Endodermal cell (in vitro differentiated cells): Measurements from ENCODE around the gene OGFR. TPM values are rescaled to one million over a fixed set of nuclear protein-coding genes. Genes with fewer than 3 reads are reported as not detected.

Source experiments
- DNase-seq: peaks from one replicate; pipeline ENCODE4 v3.0.0-alpha.2; 2017
- H3K27ac ChIP-seq: 2 replicates; pipeline ENCODE4 v1.5.1; 2013; ENCODE audit warnings: mild to moderate bottlenecking, low read depth, low read length, moderate library complexity
- H3K27me3 ChIP-seq: 2 replicates; pipeline ENCODE4 v1.6.1; 2013; ENCODE audit warnings: mild to moderate bottlenecking, low read length, moderate library complexity; ENCODE audit not compliant: insufficient read depth, control insufficient read depth, poor library complexity, severe bottlenecking
- H3K36me3 ChIP-seq: 2 replicates; pipeline ENCODE4 v1.7.0; 2013; ENCODE audit warnings: mild to moderate bottlenecking, low read length, moderate library complexity; ENCODE audit not compliant: control insufficient read depth, insufficient read depth
- H3K4me1 ChIP-seq: one replicate; pipeline ENCODE4 v1.7.0; 2013; ENCODE audit warnings: low read length; ENCODE audit not compliant: control insufficient read depth, insufficient read depth
- H3K4me3 ChIP-seq: 2 replicates; pipeline ENCODE4 v1.5.1; 2013; ENCODE audit warnings: mild to moderate bottlenecking, low read length, moderate library complexity
- H3K9ac ChIP-seq: 2 replicates; pipeline ENCODE4 v1.6.1; 2013; ENCODE audit warnings: mild to moderate bottlenecking, low read length, moderate library complexity; ENCODE audit not compliant: poor library complexity, severe bottlenecking; ENCODE audit errors: extremely low read depth
- H3K9me3 ChIP-seq: 2 replicates; pipeline ENCODE4 v1.6.1; 2013; ENCODE audit warnings: mild to moderate bottlenecking, low read length, moderate library complexity; ENCODE audit not compliant: control insufficient read depth
- H3K27ac Mint-ChIP-seq: 2 replicates; pipeline ENCODE4 v1.8.0; 2020; ENCODE audit warnings: mixed read lengths
- H3K27me3 Mint-ChIP-seq: 2 replicates; pipeline ENCODE4 v1.8.0; 2021; ENCODE audit warnings: mild to moderate bottlenecking, mixed read lengths; ENCODE audit not compliant: insufficient read depth
- H3K36me3 Mint-ChIP-seq: 2 replicates; pipeline ENCODE4 v1.8.0; 2020; ENCODE audit warnings: low read depth, mixed read lengths
- H3K4me1 Mint-ChIP-seq: 2 replicates; pipeline ENCODE4 v1.8.0; 2020; ENCODE audit warnings: mixed read lengths
- H3K4me3 Mint-ChIP-seq: 2 replicates; pipeline ENCODE4 v1.8.0; 2020; ENCODE audit warnings: mild to moderate bottlenecking, moderate library complexity, mixed read lengths
- H3K9me3 Mint-ChIP-seq: 2 replicates; pipeline ENCODE4 v1.8.0; 2020; ENCODE audit warnings: mild to moderate bottlenecking, mixed read lengths
- WGBS, 2 experiments: methylation state at CpG; one replicate each; pipeline versions ENCODE4 v1.1.5 to v1.1.7; 2013; ENCODE audit warnings: missing lambda C conversion rate in 2 of 2, mixed read lengths in 1 of 2; ENCODE audit not compliant: insufficient coverage in 1 of 2, insufficient read length in 1 of 2; 5-methylcytosine and 5-hydroxymethylcytosine counted together
- total RNA-seq, 2 donors: library from RNA; stranded (reverse); fragmentation: NEBNext Ultra II Directional in 1 of 2; extraction: Animal tissue kit (Norgen Biotek cat#: 25700) in 1 of 2; gene quantifications; 2 replicates in 1 of 2; 3 replicates in 1 of 2; pipeline ENCODE4 v1.2.1, GENCODE V29; 2021
- TF ChIP-seq, protein P1 (sequence below): fragments of 200-600 bp; sonication (generic); conservative IDR thresholded peaks from 2 replicates; pipeline ENCODE4 v1.5.0; 2021; ENCODE audit warnings: antibody characterized with exemption, mild to moderate bottlenecking

The OGFR gene
- total RNA-seq, 2 donors from 2014 or later, result 28.1 to 28.5 TPM

DNA sequence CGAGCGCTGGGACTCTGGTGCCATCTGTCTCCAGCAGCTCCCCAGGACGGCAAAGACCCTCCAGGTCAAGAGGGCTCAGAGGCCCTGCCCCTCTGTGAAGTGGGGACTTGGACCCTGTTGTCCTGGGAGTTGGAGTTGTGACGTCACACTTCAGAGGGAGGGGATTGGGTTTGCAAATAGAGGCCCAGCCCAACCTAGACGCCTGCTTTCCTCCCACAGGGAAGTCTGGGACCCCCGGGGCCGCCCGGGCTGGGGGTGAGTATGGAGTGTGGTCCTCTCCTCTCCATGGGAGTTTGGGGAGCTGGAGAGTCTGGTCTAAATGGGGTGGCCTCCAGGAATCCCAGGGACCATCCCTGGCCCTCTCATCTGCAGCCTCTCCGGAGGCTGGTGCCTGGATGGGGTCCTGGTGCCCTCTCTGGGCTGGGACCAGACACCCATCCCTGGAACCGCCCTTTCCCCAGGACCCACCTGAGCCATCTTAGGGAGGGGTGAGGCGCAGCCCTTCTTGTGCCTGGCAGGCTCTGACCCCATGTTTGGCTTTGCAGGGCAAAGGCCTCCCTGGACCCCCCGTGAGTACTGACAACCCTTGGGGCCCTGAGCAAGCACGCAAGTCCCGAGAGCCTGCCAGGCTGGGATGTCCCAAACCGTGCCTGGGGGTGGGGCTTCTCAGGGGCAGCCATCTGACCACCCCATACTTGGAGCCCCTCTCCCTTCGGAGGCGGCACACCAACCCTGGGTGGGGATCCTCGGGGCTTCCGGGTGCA, 16.5 kb downstream of the OGFR start:
- H3K4me1 Mint-ChIP-seq, result peaks cover 10% of the 10 kb centered on the region
- no peak overlapping the region for H3K4me3 ChIP-seq
- 93 to 94% methylated on average over 10 to 19 of the region's 19 CpGs for WGBS, 2 experiments

DNA sequence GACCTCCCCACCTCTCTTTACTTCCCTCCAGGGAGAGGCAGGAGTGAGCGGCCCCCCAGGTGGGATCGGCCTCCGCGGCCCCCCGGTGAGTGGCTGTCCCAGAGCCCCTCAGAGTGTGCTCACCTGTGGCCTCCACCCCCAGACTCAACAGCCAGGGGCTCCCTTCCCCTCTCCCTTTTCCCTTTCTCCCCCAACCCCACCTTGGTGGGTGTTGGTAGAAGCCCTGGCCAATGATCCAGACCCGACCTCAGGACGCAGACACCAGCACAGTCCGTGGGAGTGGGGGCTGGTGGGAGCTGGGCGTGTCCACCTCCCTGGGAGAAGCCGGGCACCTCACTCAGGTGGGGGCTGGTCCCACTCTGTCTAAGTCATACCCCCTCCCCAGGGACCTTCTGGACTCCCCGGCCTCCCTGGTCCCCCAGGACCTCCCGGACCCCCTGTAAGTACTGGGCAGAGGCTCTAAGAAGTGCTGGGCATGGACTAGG, 17.1 kb downstream of the OGFR start:
- no peak overlapping the region for H3K27ac Mint-ChIP-seq
- no peaks in the 10 kb centered on the region for H3K9me3 Mint-ChIP-seq
- H3K4me1 Mint-ChIP-seq, result peaks cover 9% of the 10 kb centered on the region
- no peak overlapping the region for H3K4me3 Mint-ChIP-seq
- H3K27me3 ChIP-seq, result no peaks in the 10 kb centered on the region
- peaks cover 21% of the 10 kb centered on the region for H3K36me3 ChIP-seq
- no peak overlapping the region for H3K27ac ChIP-seq
- peaks cover 1% of the 10 kb centered on the region for H3K36me3 Mint-ChIP-seq
- DNase-seq, result no peak
- TF ChIP-seq, protein P1, sequence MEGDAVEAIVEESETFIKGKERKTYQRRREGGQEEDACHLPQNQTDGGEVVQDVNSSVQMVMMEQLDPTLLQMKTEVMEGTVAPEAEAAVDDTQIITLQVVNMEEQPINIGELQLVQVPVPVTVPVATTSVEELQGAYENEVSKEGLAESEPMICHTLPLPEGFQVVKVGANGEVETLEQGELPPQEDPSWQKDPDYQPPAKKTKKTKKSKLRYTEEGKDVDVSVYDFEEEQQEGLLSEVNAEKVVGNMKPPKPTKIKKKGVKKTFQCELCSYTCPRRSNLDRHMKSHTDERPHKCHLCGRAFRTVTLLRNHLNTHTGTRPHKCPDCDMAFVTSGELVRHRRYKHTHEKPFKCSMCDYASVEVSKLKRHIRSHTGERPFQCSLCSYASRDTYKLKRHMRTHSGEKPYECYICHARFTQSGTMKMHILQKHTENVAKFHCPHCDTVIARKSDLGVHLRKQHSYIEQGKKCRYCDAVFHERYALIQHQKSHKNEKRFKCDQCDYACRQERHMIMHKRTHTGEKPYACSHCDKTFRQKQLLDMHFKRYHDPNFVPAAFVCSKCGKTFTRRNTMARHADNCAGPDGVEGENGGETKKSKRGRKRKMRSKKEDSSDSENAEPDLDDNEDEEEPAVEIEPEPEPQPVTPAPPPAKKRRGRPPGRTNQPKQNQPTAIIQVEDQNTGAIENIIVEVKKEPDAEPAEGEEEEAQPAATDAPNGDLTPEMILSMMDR, result no peak
- no peak overlapping the region for H3K9ac ChIP-seq
- H3K4me1 ChIP-seq, result peaks cover 14% of the 10 kb centered on the region
- H3K4me3 ChIP-seq, result no peak overlapping the region
- WGBS, 2 experiments, result 96 to 98% methylated on average over 5 to 12 of the region's 12 CpGs
- H3K9me3 ChIP-seq, result no peaks in the 10 kb centered on the region
- peaks cover 5% of the 10 kb centered on the region for H3K27me3 Mint-ChIP-seq

More for the DNA sequence above, 16.5 kb downstream of the OGFR start:
- Histone ChIP-seq H3K9me3 (no peaks in the 10 kb centered on the region), H3K36me3 (peaks cover 16% of the 10 kb centered on the region), H3K9ac (no peak overlapping the region), H3K27me3 (no peaks in the 10 kb centered on the region), H3K27ac (no peak overlapping the region), H3K4me1 (peaks cover 14% of the 10 kb centered on the region)
- Mint-ChIP-seq H3K9me3 (no peaks in the 10 kb centered on the region), H3K27ac (no peak overlapping the region), H3K27me3 (peaks cover 8% of the 10 kb centered on the region), H3K4me3 (no peak overlapping the region), H3K36me3 (peaks cover 1% of the 10 kb centered on the region)
- TF ChIP-seq, protein P1, result no peak
- no peak for DNase-seq

DNA sequence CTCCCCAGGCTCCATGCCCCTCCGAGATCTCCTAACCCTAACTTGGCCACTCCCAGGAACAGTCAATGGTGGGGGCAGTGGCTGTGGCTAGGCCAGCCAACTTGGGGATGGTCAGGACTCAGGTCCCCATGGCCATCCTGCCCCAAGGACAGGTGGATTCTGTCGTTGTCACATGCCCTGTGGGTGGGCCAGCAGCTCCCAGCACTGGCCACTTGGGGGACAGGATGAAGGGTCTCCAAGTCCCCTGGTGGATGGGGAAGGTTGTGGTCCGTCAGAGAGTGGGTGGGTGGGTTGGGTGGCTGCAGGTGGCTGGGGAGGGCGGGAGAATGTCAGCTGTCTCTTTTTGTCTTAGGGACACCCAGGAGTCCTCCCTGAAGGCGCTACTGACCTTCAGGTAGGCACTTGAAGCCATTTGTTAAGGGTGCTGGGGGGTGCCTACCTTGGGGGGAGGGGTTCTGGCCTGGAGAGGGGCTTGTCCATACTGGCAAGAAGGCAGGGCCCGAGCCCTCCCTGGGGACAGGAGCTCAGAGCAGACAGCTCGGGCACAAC, 17.7 kb downstream of the OGFR start:
- DNase-seq, result no peak

More for the DNA sequence above, 17.7 kb downstream of the OGFR start:
- Histone ChIP-seq H3K9ac (no peak overlapping the region), H3K9me3 (no peaks in the 10 kb centered on the region), H3K36me3 (peaks cover 21% of the 10 kb centered on the region), H3K4me1 (peaks cover 14% of the 10 kb centered on the region), H3K27ac (no peak overlapping the region), H3K27me3 (no peaks in the 10 kb centered on the region), H3K4me3 (no peak overlapping the region)
- Mint-ChIP-seq H3K9me3 (no peaks in the 10 kb centered on the region), H3K4me1 (peaks cover 9% of the 10 kb centered on the region), H3K27me3 (peaks cover 5% of the 10 kb centered on the region), H3K27ac (peak overlapping the region; percentile 80), H3K36me3 (peaks cover 1% of the 10 kb centered on the region), H3K4me3 (no peak overlapping the region)
- 82 to 91% methylated on average over 3 to 7 of the region's 7 CpGs for WGBS, 2 experiments
- TF ChIP-seq, protein P1, result no peak
